Right lobe of liver (tissue), 6 donors: Measurements from ENCODE around the gene SLC19A2. TPM values are rescaled to one million over a fixed set of nuclear protein-coding genes. Genes with fewer than 3 reads are reported as not detected.

ENCODE experiments used
- ATAC-seq, 4 donors: fragments of 200-7000 bp; cut with Tn5 transposase; one replicate each; pipeline ENCODE4 v1.9.1; 2020; ENCODE audit warnings: mild to moderate bottlenecking in 4 of 4, moderate library complexity in 4 of 4
- DNase-seq, 3 donors: peaks; one replicate each; pipeline ENCODE4 v3.0.0-alpha.2; 2020
- H3K27ac ChIP-seq, 3 donors: fragments of 200-600 bp; one replicate each; pipeline ENCODE4 v1.8.0; 2022
- H3K27me3 ChIP-seq, 2 donors: fragments of 200-600 bp; one replicate each; pipeline ENCODE4 v1.8.0; 2022
- H3K36me3 ChIP-seq, 4 donors: fragments of 200-600 bp; sonication (generic) in 1 of 4; one replicate each; pipeline versions ENCODE4 v1.5.1 to v1.8.0; 2017 to 2022; ENCODE audit warnings: control low read depth in 1 of 4
- H3K4me1 ChIP-seq, 4 donors: fragments of 200-600 bp; sonication (generic) in 1 of 4; one replicate each; pipeline versions ENCODE4 v1.5.1 to v1.8.0; 2017 to 2022; ENCODE audit warnings: control low read depth in 1 of 4
- H3K4me3 ChIP-seq, 3 donors: fragments of 200-600 bp; one replicate each; pipeline ENCODE4 v1.8.0; 2022
- H3K9me3 ChIP-seq, 4 donors: fragments of 200-600 bp; sonication (generic) in 1 of 4; one replicate each; pipeline versions ENCODE4 v1.5.1 to v1.8.0; 2017 to 2022; ENCODE audit warnings: control low read depth in 1 of 4
- CTCF ChIP-seq, 4 donors: fragments of 200-600 bp in 3 of 4; fragments of 450-650 bp in 1 of 4; IDR thresholded peaks; one replicate each; pipeline versions ENCODE4 v1.5.1 to v1.8.0; 2016 to 2022; ENCODE audit warnings: antibody characterized with exemption in 4 of 4, mild to moderate bottlenecking in 2 of 4
- POLR2A ChIP-seq: fragments of 450-650 bp; IDR thresholded peaks from one replicate; pipeline ENCODE4 v1.6.1; 2017; ENCODE audit warnings: antibody characterized with exemption, mild to moderate bottlenecking
- WGBS: methylation state at CpG from one replicate; pipeline ENCODE4 v1.1.6; 2018; ENCODE audit warnings: low coverage, low lambda C conversion rate; ENCODE audit not compliant: insufficient coverage; ENCODE audit errors: missing lambda C conversion rate; 5-methylcytosine and 5-hydroxymethylcytosine counted together
- intact Hi-C, 2 donors: fragments of 100-400 bp; cut with DNase I; formaldehyde crosslinking; loops; one replicate each; pipeline versions ENCODE4 v1.11.2 to v1.14.1; 2022
- total RNA-seq, 6 experiments: library from RNA; depleted of rRNA in 2 of 6; stranded (reverse); fragments of >200 nt in 2 of 6; fragmentation: NEBNext Ultra II Directional in 3 of 6; extraction: Animal tissue kit (Norgen Biotek cat#: 25700) in 3 of 6; gene quantifications; one replicate each; pipeline versions ENCODE4 v1.1.0 to v1.2.4, GENCODE V29; 2016 to 2023
- donor health status: DM: no; HTN: yes; CAD: no.
- donor health status: DM: no; HTN: no; CAD: no.
- donor health status: DM: no; HTN: no; CAD: no.
- donor health status: DM: no; HTN: yes; CAD: no.
- donor health status: DM: no; HTN: yes; CAD: no.

The SLC19A2 gene
- total RNA-seq, 6 experiments from 2014 or later = 7.1 to 12.7 (median 8.1) TPM

GRCh38 chr1:169462385-169462784 is 23.4 kb downstream of the SLC19A2 start:
- Histone ChIP-seq H3K36me3 (peaks cover 0 to 14% (median under 1%) of the 10 kb centered on the region in 4 donors), H3K27me3 (no peaks in the 10 kb centered on the region), H3K4me3 (no peak overlapping the region), H3K4me1 (no peaks in the 10 kb centered on the region), H3K9me3 (no peaks in the 10 kb centered on the region), H3K27ac (no peak overlapping the region)
- DNase-seq (no peak), ATAC-seq (no peak)
- WGBS = 92% methylated on average over 3 of the region's 5 CpGs
- no peak for TF ChIP-seq CTCF (IDR thresholded peaks at IDR 0.05)
- TF ChIP-seq POLR2A = no peak
- intact Hi-C loops = loop anchor here in 1 of 2 donors (10.0 kb wide), 1 partner anchor 82 kb away; no protein-coding TSS in a partner anchor

- TF ChIP-seq CTCF (IDR thresholded peaks at IDR 0.05) (no peak), POLR2A (no peak)
- H3K9me3 ChIP-seq = no peaks in the 10 kb centered on the region
- H3K4me1 ChIP-seq = no peaks in the 10 kb centered on the region
- no peak for ATAC-seq
- no peak for DNase-seq
- intact Hi-C loops = loop anchor here in 1 of 2 donors (10.0 kb wide), 1 partner anchor 83 kb away; no protein-coding TSS in a partner anchor
- no peak overlapping the region for H3K4me3 ChIP-seq
- peaks cover 0 to 7% (median 0%) of the 10 kb centered on the region in 4 donors for H3K36me3 ChIP-seq
- WGBS = 70% methylated on average over 4 of the region's 4 CpGs
- no peak overlapping the region for H3K27ac ChIP-seq
- no peaks in the 10 kb centered on the region for H3K27me3 ChIP-seq
Measured at GRCh38 chr1:169461390-169462000, 24.2 kb downstream of the SLC19A2 start.

GRCh38 chr1:169460191-169460833 is 25.4 kb downstream of the SLC19A2 start:
- no peaks in the 10 kb centered on the region for H3K27me3 ChIP-seq
- 22% methylated on average over 10 of the region's 35 CpGs for WGBS
- H3K9me3 ChIP-seq = no peaks in the 10 kb centered on the region
- DNase-seq (peak in 2 of 3 donors; percentile 23 to 49), ATAC-seq (peak; percentile 63 to 75 (median 68))
- H3K4me1 ChIP-seq = no peaks in the 10 kb centered on the region
- TF ChIP-seq POLR2A (no peak), CTCF (IDR thresholded peaks at IDR 0.05) (no peak)
- H3K36me3 ChIP-seq = peaks cover 0 to 4% (median 0%) of the 10 kb centered on the region in 4 donors
- intact Hi-C loops = loop anchor here in 1 of 2 donors (10.0 kb wide), 1 partner anchor 84 kb away; no protein-coding TSS in a partner anchor
- no peak overlapping the region for H3K27ac ChIP-seq
- H3K4me3 ChIP-seq = peak overlapping the region; percentile 16 to 42 (median 17)

GRCh38 chr1:169457443-169457842 is 28.3 kb downstream of the SLC19A2 start:
- no peaks in the 10 kb centered on the region for H3K9me3 ChIP-seq
- whole genome bisulfite sequencing = 86% methylated on average over 1 of the region's 1 CpG
- ATAC-seq = no peak

More at GRCh38 chr1:169457443-169457842, 28.3 kb downstream of the SLC19A2 start:
- no peaks in the 10 kb centered on the region for H3K36me3 ChIP-seq
- intact Hi-C loops = no loop called here
- TF ChIP-seq POLR2A = no peak
- TF ChIP-seq CTCF (IDR thresholded peaks at IDR 0.05) = no peak
- no peak overlapping the region for H3K27ac ChIP-seq
- H3K4me3 ChIP-seq = no peak overlapping the region
- no peak for DNase-seq
- H3K4me1 ChIP-seq = no peaks in the 10 kb centered on the region
- no peaks in the 10 kb centered on the region for H3K27me3 ChIP-seq
